AG04450 (cell line): ENCODE data around the gene C2orf76. TPM values are rescaled to one million over a fixed set of nuclear protein-coding genes. Genes with fewer than 3 reads are reported as not detected.

Experiments used
- CTCF ChIA-PET: fragments of 300-600, 350-600 bp; formaldehyde crosslinking; extraction: SDS; loops from one replicate; lab custom pipeline; 2022; ENCODE audit warnings: antibody characterized with exemption, inconsistent platforms; lab: Charles Lee
- POLR2A ChIA-PET: fragments of 350-600 bp; formaldehyde crosslinking; extraction: SDS; loops from one replicate; lab custom pipeline; 2021; ENCODE audit warnings: antibody characterized with exemption, inconsistent platforms; lab: Yijun Ruan, JAX
- DNase-seq: peaks from one replicate; pipeline ENCODE4 v3.0.0-alpha.2; 2011; ENCODE audit warnings: low read depth, low spot score
- H3K27ac ChIP-seq: one replicate; pipeline ENCODE4 v1.5.1; 2012; ENCODE audit warnings: low read depth, low read length, control low read depth
- H3K27me3 ChIP-seq: one replicate; pipeline ENCODE4 v1.6.0; 2012; ENCODE audit warnings: low read length; ENCODE audit not compliant: control insufficient read depth, insufficient read depth
- H3K4me3 ChIP-seq: 2 replicates; pipeline ENCODE4 v1.5.1; 2011; ENCODE audit warnings: mild to moderate bottlenecking, low read depth, low read length, control low read depth
- H3K9me3 ChIP-seq: 2 replicates; pipeline ENCODE4 v1.5.1; 2012; ENCODE audit warnings: low read length; ENCODE audit not compliant: control insufficient read depth, insufficient read depth
- CTCF ChIP-seq: IDR thresholded peaks from 2 replicates; pipeline ENCODE4 v1.5.1; 2011; ENCODE audit warnings: low read depth, low read length, control low read depth, inconsistent platforms
- polyA plus RNA-seq: library from polyadenylated mRNA; depleted of rRNA; stranded (reverse); fragments of >200 nt; gene quantifications from 2 replicates; pipeline ENCODE4 v1.2.3, GENCODE V29; 2011

C2orf76 gene
- polyA plus RNA-seq, 1 experiment: 26.5 TPM

GRCh38 chr2:119305497-119306195, 61.0 kb downstream of the C2orf76 start:
- H3K4me3 ChIP-seq: no peak overlapping the region
- TF ChIP-seq CTCF: no peak
- H3K27me3 ChIP-seq: no peaks in the 10 kb centered on the region
- no peaks in the 10 kb centered on the region for H3K9me3 ChIP-seq
- ChIA-PET POLR2A (no interaction called here), CTCF (interaction anchor here (0.6 to 1.5 kb wide), 2 partner anchors 14 to 1013 kb away, joined by 4 to 5 read pairs; no protein-coding TSS in a partner anchor)
- DNase-seq: no peak
- no peak overlapping the region for H3K27ac ChIP-seq

- CTCF ChIA-PET: interaction anchor here (0.6 to 1.5 kb wide), 2 partner anchors 13 to 1012 kb away, joined by 4 to 5 read pairs; no protein-coding TSS in a partner anchor
- POLR2A ChIA-PET: no interaction called here
- DNase-seq: no peak
- H3K4me3 ChIP-seq: no peak overlapping the region
- H3K9me3 ChIP-seq: no peaks in the 10 kb centered on the region
- H3K27ac ChIP-seq: no peak overlapping the region
- TF ChIP-seq CTCF: no peak
- H3K27me3 ChIP-seq: no peaks in the 10 kb centered on the region
Observed at GRCh38 chr2:119304847-119305246, 61.8 kb downstream of the C2orf76 start.

GRCh38 chr2:119301413-119301812, 65.2 kb downstream of the C2orf76 start:
- no peak for TF ChIP-seq CTCF
- no peaks in the 10 kb centered on the region for H3K27me3 ChIP-seq
- no peak for DNase-seq
- no peaks in the 10 kb centered on the region for H3K9me3 ChIP-seq
- H3K27ac ChIP-seq: no peak overlapping the region
- no peak overlapping the region for H3K4me3 ChIP-seq
- ChIA-PET CTCF (interaction anchor here (0.6 to 3.2 kb wide), 5 partner anchors 10 to 420 kb away, joined by 3 to 24 read pairs (median 4); no protein-coding TSS in a partner anchor), POLR2A (no interaction called here)

- POLR2A ChIA-PET: no interaction called here
Observed at GRCh38 chr2:119295688-119296375, 70.8 kb downstream of the C2orf76 start.

More at GRCh38 chr2:119295688-119296375, 70.8 kb downstream of the C2orf76 start:
- TF ChIP-seq CTCF: no peak
- H3K27me3 ChIP-seq: no peaks in the 10 kb centered on the region
- no peak overlapping the region for H3K27ac ChIP-seq
- no peak overlapping the region for H3K4me3 ChIP-seq
- CTCF ChIA-PET: no interaction called here
- H3K9me3 ChIP-seq: no peaks in the 10 kb centered on the region
- DNase-seq: no peak
